HL-60 (cell line): ENCODE results near the gene ITCH.

ENCODE experiments used
- DNase-seq, 2 experiments: peaks; one replicate each; pipeline ENCODE4 v3.0.0-alpha.2; 2010 to 2020; ENCODE audit warnings: low read depth in 1 of 2, low spot score in 1 of 2
- H3K27ac ChIP-seq: fragments of 250-450 bp; sonication (Bioruptor Pico); replicated peaks from 2 replicates; pipeline ENCODE4 v1.5.1; 2020; ENCODE audit warnings: mild to moderate bottlenecking, moderate library complexity
- H3K27me3 ChIP-seq: fragments of 250-450 bp; sonication (Bioruptor Pico); 2 replicates; pipeline ENCODE4 v1.5.1; 2021; ENCODE audit warnings: mild to moderate bottlenecking, moderate library complexity; ENCODE audit not compliant: insufficient read depth, poor library complexity, severe bottlenecking
- H3K4me3 ChIP-seq: replicated peaks from 2 replicates; pipeline ENCODE4 v1.5.1; 2011; ENCODE audit warnings: mild to moderate bottlenecking, control low read depth, low read length; ENCODE audit not compliant: insufficient read depth
- GABPA ChIP-seq: IDR thresholded peaks from 2 replicates; pipeline ENCODE4 v1.6.1; 2012; ENCODE audit warnings: low read depth
- POLR2AphosphoS5 ChIP-seq: IDR thresholded peaks from 2 replicates; pipeline ENCODE4 v1.6.1; 2012; ENCODE audit warnings: low read depth
- SPI1 ChIP-seq: IDR thresholded peaks from 2 replicates; pipeline ENCODE4 v1.6.1; 2012; ENCODE audit warnings: low read depth, mild to moderate bottlenecking, borderline replicate concordance
- TF ChIP-seq, protein P1 (sequence below): IDR thresholded peaks from 2 replicates; pipeline ENCODE4 v1.6.1; 2012; ENCODE audit warnings: low read depth; ENCODE audit not compliant: insufficient replicate concordance
- TF ChIP-seq, protein P2 (sequence below): IDR thresholded peaks from one replicate; pipeline ENCODE4 v1.5.1; 2011; ENCODE audit warnings: low read length, control low read depth, inconsistent platforms; ENCODE audit not compliant: insufficient read depth

ITCH gene

DNA sequence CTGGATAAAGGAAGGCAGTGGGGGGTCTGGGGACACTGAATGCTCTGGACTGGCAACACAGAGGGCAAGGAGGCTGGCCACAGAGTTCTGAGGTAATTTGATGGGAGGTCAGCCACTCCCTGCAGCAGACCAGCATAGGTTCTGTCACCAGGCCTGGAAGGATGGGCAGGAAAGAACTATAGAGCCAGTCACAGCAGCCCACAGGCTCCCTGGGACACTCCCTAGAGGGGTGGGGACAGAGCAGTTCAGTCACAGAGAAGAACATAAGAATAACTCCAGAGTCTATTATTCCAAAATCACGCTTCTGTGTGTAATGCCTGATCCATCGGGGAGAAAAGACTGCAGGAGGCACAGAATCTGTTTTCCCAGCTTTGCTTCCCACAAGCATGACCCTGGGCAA is 172.8 kb downstream of the ITCH start:
- no peaks in the 10 kb centered on the region for H3K27me3 ChIP-seq
- no peak for DNase-seq
- TF ChIP-seq SPI1 (no peak), GABPA (no peak), POLR2AphosphoS5 (no peak)
- TF ChIP-seq, protein P1, sequence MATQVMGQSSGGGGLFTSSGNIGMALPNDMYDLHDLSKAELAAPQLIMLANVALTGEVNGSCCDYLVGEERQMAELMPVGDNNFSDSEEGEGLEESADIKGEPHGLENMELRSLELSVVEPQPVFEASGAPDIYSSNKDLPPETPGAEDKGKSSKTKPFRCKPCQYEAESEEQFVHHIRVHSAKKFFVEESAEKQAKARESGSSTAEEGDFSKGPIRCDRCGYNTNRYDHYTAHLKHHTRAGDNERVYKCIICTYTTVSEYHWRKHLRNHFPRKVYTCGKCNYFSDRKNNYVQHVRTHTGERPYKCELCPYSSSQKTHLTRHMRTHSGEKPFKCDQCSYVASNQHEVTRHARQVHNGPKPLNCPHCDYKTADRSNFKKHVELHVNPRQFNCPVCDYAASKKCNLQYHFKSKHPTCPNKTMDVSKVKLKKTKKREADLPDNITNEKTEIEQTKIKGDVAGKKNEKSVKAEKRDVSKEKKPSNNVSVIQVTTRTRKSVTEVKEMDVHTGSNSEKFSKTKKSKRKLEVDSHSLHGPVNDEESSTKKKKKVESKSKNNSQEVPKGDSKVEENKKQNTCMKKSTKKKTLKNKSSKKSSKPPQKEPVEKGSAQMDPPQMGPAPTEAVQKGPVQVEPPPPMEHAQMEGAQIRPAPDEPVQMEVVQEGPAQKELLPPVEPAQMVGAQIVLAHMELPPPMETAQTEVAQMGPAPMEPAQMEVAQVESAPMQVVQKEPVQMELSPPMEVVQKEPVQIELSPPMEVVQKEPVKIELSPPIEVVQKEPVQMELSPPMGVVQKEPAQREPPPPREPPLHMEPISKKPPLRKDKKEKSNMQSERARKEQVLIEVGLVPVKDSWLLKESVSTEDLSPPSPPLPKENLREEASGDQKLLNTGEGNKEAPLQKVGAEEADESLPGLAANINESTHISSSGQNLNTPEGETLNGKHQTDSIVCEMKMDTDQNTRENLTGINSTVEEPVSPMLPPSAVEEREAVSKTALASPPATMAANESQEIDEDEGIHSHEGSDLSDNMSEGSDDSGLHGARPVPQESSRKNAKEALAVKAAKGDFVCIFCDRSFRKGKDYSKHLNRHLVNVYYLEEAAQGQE = no peak
- TF ChIP-seq, protein P2, sequence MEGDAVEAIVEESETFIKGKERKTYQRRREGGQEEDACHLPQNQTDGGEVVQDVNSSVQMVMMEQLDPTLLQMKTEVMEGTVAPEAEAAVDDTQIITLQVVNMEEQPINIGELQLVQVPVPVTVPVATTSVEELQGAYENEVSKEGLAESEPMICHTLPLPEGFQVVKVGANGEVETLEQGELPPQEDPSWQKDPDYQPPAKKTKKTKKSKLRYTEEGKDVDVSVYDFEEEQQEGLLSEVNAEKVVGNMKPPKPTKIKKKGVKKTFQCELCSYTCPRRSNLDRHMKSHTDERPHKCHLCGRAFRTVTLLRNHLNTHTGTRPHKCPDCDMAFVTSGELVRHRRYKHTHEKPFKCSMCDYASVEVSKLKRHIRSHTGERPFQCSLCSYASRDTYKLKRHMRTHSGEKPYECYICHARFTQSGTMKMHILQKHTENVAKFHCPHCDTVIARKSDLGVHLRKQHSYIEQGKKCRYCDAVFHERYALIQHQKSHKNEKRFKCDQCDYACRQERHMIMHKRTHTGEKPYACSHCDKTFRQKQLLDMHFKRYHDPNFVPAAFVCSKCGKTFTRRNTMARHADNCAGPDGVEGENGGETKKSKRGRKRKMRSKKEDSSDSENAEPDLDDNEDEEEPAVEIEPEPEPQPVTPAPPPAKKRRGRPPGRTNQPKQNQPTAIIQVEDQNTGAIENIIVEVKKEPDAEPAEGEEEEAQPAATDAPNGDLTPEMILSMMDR = no peak
- no peak overlapping the region for H3K27ac ChIP-seq
- H3K4me3 ChIP-seq = no peak overlapping the region

DNA sequence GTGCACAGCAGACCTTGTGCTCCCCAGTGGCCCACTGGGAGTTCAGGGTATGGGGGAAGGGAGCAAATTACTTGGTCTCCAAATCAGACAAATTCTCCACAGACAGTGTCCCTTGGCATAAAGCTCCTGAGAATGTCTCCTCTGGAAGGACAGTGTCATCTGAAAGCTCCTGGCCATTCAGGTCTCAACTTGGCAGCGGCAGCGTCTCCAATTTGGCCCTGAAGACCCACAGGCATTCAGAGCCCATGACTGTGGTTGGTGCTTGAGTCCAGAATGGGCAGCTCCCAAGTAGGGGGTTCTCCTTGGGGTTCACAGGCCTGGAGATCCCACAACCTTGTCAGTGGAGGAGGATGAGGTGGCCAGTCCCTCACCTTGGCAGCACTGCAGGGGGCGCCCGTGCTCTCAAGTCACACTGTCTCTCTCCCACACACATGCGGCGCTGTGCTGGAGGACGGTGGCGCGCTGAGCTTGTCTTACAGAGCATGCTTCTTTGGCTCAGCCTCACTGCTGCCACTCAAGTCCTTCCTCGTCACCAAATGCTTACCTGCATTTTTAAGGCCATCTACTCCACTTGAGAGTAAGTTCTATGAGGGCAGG is 173.8 kb downstream of the ITCH start:
- TF ChIP-seq, protein P1 = no peak
- TF ChIP-seq, protein P2 = peak; percentile 31
- H3K27ac ChIP-seq = no peak overlapping the region
- H3K4me3 ChIP-seq = no peak overlapping the region
- no peaks in the 10 kb centered on the region for H3K27me3 ChIP-seq
- DNase-seq = peak in 1 of 2 experiments; percentile 81

DNA sequence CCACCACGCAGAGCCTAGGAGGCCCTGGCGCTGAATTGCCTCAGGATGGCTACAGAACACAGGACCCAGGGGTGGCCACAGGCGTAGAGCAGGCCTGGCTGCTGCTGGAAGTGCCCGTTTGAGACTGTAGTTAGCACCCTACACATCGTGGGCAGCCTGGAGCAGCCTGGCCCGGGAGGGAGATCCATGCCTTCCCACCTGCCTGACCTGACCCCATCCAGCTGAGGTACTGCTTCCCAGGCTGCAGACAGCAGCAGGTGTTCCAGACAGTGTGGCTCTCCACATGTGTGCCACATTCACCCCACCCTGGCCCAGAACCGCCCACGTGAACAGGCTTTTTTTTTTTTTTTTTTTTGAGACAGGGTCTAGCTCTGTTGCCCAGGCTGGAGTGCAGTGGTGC is 174.6 kb downstream of the ITCH start:
- no peak overlapping the region for H3K27ac ChIP-seq
- TF ChIP-seq, protein P1 = no peak
- TF ChIP-seq SPI1 = no peak
- TF ChIP-seq GABPA = no peak
- TF ChIP-seq, protein P2 = no peak
- no peak for TF ChIP-seq POLR2AphosphoS5
- no peaks in the 10 kb centered on the region for H3K27me3 ChIP-seq
- no peak for DNase-seq
- no peak overlapping the region for H3K4me3 ChIP-seq
